ENCODE data around the gene SCFD2. TPM values are rescaled to one million over a fixed set of nuclear protein-coding genes. Genes with fewer than 3 reads are reported as not detected.

SCFD2 gene
- total RNA-seq, 1 donor from 2014 or later: 18.6 TPM

DNA sequence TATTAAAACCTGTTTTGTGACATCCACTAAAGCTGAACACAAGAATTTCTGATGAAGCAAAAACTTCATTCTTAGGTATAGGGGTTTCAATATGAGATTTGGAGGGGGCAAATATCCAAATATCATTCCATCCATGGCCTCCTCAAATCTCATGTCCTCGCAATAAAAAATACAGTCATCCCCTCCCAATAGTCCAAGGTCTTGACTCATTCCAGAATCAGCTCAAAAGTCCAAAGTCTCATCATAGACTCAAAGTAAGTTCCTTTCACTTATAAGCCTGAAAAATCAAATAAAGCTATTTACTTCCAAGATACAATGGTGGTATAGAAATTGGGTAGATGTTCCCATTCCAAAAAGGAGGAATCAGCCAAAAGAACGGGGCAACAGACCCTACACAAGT lies 213.4 kb downstream of the SCFD2 start:
- H3K4me1 Mint-ChIP-seq: peaks cover 7% of the 10 kb centered on the region
- H3K4me3 Mint-ChIP-seq: no peak overlapping the region
- no peaks in the 10 kb centered on the region for H3K27me3 Mint-ChIP-seq (ENCODE audit: low read depth)
- no peak for DNase-seq (ENCODE audit: low read depth, low spot score)
- peaks cover 8% of the 10 kb centered on the region for H3K36me3 Mint-ChIP-seq (ENCODE audit: low read depth)
- H3K27ac Mint-ChIP-seq (ENCODE audit: unreplicated experiment): no peak overlapping the region
- no peak for TF ChIP-seq CTCF (conservative IDR thresholded peaks at IDR 0.05)
- peaks cover 4% of the 10 kb centered on the region for H3K9me3 Mint-ChIP-seq

- no peak for DNase-seq (ENCODE audit: low read depth, low spot score)
- no peak for TF ChIP-seq CTCF (conservative IDR thresholded peaks at IDR 0.05)
- H3K27me3 Mint-ChIP-seq (ENCODE audit: low read depth): no peaks in the 10 kb centered on the region
- peaks cover 4% of the 10 kb centered on the region for H3K9me3 Mint-ChIP-seq
- peaks cover 8% of the 10 kb centered on the region for H3K36me3 Mint-ChIP-seq (ENCODE audit: low read depth)
- no peak overlapping the region for H3K4me3 Mint-ChIP-seq
- H3K4me1 Mint-ChIP-seq: peaks cover 7% of the 10 kb centered on the region
- H3K27ac Mint-ChIP-seq (ENCODE audit: unreplicated experiment): no peak overlapping the region
Measured at GRCh38 chr4:53151489-53151788, 214.4 kb downstream of the SCFD2 start.

DNA sequence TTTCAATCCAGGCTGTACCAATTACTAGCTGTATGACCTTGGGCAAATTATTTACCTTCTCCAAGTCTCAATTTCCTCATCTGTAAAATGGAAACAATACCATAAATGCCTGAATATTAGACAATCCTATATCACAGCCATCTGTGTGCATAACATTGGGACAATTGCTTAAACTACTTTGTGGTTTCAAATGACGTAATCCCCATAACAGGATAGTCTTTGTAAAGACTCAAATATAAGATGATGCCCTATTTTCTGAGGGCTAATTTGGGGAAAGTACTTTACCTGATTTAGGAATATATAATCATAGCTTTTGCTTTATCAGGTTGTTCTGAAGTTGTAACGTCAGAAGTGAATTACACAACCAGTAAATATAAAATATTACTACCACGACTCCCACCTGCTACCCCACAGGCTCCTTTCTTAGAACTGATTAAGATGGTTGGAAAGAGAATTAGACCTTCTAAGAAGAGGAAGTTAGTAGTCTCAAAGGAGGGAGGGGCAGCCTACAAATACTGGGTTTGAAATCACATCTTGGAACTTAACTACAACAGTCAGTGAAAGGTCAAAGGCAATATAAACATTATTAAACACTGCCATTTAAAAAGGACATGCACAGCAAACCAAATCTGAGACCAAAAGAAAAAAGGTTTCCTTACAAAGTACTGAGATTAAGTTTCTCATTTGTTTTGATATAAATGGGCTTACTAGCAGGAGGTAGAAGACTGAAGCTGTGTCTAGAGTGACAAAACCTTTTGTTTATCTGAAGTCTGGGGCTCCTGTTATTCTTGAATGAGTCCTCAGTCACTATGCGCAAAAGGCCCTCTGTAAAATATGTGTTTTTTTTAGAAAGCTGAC lies 215.0 kb downstream of the SCFD2 start:
- Mint-ChIP-seq H3K4me1 (peaks cover 7% of the 10 kb centered on the region), H3K36me3 (ENCODE audit: low read depth) (peaks cover 8% of the 10 kb centered on the region), H3K9me3 (peaks cover 4% of the 10 kb centered on the region), H3K27ac (ENCODE audit: unreplicated experiment) (no peak overlapping the region), H3K4me3 (no peak overlapping the region), H3K27me3 (ENCODE audit: low read depth) (no peaks in the 10 kb centered on the region)
- TF ChIP-seq CTCF (conservative IDR thresholded peaks at IDR 0.05): no peak
- DNase-seq (ENCODE audit: low read depth, low spot score): no peak

DNA sequence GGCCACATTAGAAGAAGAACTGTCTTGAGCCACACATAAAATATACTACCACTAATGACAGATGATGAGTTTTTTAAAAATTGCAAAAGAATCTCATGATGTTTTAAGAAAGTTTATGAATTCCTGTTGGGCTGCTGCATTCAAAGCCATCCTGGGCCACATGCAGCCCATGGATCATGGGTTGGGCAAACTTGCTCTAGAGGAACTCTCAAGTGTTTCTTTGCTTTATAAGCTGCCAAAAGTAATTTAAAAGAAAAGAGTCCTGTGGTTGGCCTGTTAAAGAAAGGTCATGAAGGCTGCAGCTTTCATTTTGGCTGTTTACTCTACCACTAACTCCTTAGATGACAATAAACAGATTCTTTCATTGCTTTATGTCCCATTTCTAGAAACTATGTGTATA lies 218.2 kb downstream of the SCFD2 start:
- TF ChIP-seq CTCF (conservative IDR thresholded peaks at IDR 0.05): no peak
- peaks cover 3% of the 10 kb centered on the region for H3K36me3 Mint-ChIP-seq (ENCODE audit: low read depth)
- no peaks in the 10 kb centered on the region for H3K27me3 Mint-ChIP-seq (ENCODE audit: low read depth)
- no peak overlapping the region for H3K4me3 Mint-ChIP-seq
- no peaks in the 10 kb centered on the region for H3K9me3 Mint-ChIP-seq
- no peak for DNase-seq (ENCODE audit: low read depth, low spot score)
- no peak overlapping the region for H3K27ac Mint-ChIP-seq (ENCODE audit: unreplicated experiment)
- H3K4me1 Mint-ChIP-seq: peaks cover 7% of the 10 kb centered on the region

- peaks cover 7% of the 10 kb centered on the region for H3K4me1 Mint-ChIP-seq
- no peak overlapping the region for H3K27ac Mint-ChIP-seq (ENCODE audit: unreplicated experiment)
- TF ChIP-seq CTCF (conservative IDR thresholded peaks at IDR 0.05): no peak
- H3K4me3 Mint-ChIP-seq: no peak overlapping the region
- H3K36me3 Mint-ChIP-seq (ENCODE audit: low read depth): no peaks in the 10 kb centered on the region
- DNase-seq (ENCODE audit: low read depth, low spot score): no peak
- H3K27me3 Mint-ChIP-seq (ENCODE audit: low read depth): no peaks in the 10 kb centered on the region
- no peaks in the 10 kb centered on the region for H3K9me3 Mint-ChIP-seq
Measured at GRCh38 chr4:53147197-53147596, 218.7 kb downstream of the SCFD2 start.
